Neural progenitor cell (in vitro differentiated cells): ENCODE data around the gene SPATA24. TPM values are rescaled to one million over a fixed set of nuclear protein-coding genes. Genes with fewer than 3 reads are reported as not detected.

ENCODE experiments used
- DNase-seq: peaks from one replicate; pipeline ENCODE4 v3.0.0-alpha.2; 2016; ENCODE audit warnings: low spot score
- H2AFZ ChIP-seq: fragments of 200-600 bp; sonication (generic); replicated peaks from 2 replicates; pipeline ENCODE4 v1.6.1; 2016; ENCODE audit warnings: antibody characterized with exemption
- H3F3A ChIP-seq: fragments of 200-600 bp; sonication (generic); 2 replicates; pipeline ENCODE4 v1.6.1; 2016; ENCODE audit warnings: antibody characterized with exemption, low read depth
- H3K27ac ChIP-seq: fragments of 200-600 bp; sonication (generic); 2 replicates; pipeline ENCODE4 v1.5.1; 2016; ENCODE audit warnings: mild to moderate bottlenecking
- H3K27me3 ChIP-seq: fragments of 200-600 bp; sonication (generic); 2 replicates; pipeline ENCODE4 v1.6.1; 2016; ENCODE audit warnings: mild to moderate bottlenecking, moderate library complexity
- H3K36me3 ChIP-seq: fragments of 200-600 bp; sonication (generic); 2 replicates; pipeline ENCODE4 v1.5.1; 2016
- H3K4me1 ChIP-seq: fragments of 200-600 bp; sonication (generic); 2 replicates; pipeline ENCODE4 v1.6.1; 2016; ENCODE audit warnings: mixed run types
- H3K4me2 ChIP-seq: fragments of 200-600 bp; sonication (generic); 2 replicates; pipeline ENCODE4 v1.6.1; 2016
- H3K4me3 ChIP-seq: fragments of 200-600 bp; sonication (generic); 2 replicates; pipeline ENCODE4 v1.5.1; 2016
- H3K79me2 ChIP-seq: fragments of 200-600 bp; sonication (generic); 2 replicates; pipeline ENCODE4 v1.6.1; 2016; ENCODE audit warnings: low read depth
- H3K9ac ChIP-seq: fragments of 200-600 bp; sonication (generic); 2 replicates; pipeline ENCODE4 v1.6.1; 2016
- H3K9me3 ChIP-seq: fragments of 200-600 bp; sonication (generic); 2 replicates; pipeline ENCODE4 v1.5.1; 2016; ENCODE audit warnings: low read depth
- H4K20me1 ChIP-seq: fragments of 200-600 bp; sonication (generic); 2 replicates; pipeline ENCODE4 v1.6.1; 2016; ENCODE audit warnings: low read depth
- H3K27ac Mint-ChIP-seq: 3 replicates; pipeline ENCODE4 v1.8.0; 2021; ENCODE audit warnings: mixed read lengths
- H3K27me3 Mint-ChIP-seq: 2 replicates; pipeline ENCODE4 v1.8.0; 2022; ENCODE audit warnings: low read depth, mild to moderate bottlenecking, inconsistent platforms, moderate library complexity, mixed read lengths; ENCODE audit not compliant: insufficient read depth
- H3K36me3 Mint-ChIP-seq: 3 replicates; pipeline ENCODE4 v1.8.0; 2021; ENCODE audit warnings: mixed read lengths
- H3K4me1 Mint-ChIP-seq: 3 replicates; pipeline ENCODE4 v1.8.0; 2021; ENCODE audit warnings: mixed read lengths
- H3K4me3 Mint-ChIP-seq: 3 replicates; pipeline ENCODE4 v1.8.0; 2021; ENCODE audit warnings: mild to moderate bottlenecking, moderate library complexity, mixed read lengths
- H3K9me3 Mint-ChIP-seq: 3 replicates; pipeline ENCODE4 v1.8.0; 2020; ENCODE audit warnings: mixed read lengths
- EZH2 ChIP-seq: fragments of 200-600 bp; sonication (generic); IDR thresholded peaks from 2 replicates; pipeline ENCODE4 v1.6.1; 2017; ENCODE audit warnings: antibody characterized with exemption, mild to moderate bottlenecking, moderate library complexity
- EZH2phosphoT487 ChIP-seq: fragments of 200-600 bp; sonication (generic); IDR thresholded peaks from 2 replicates; pipeline ENCODE4 v1.6.1; 2017; ENCODE audit warnings: antibody characterized with exemption
- total RNA-seq: library from RNA; depleted of rRNA; stranded (reverse); fragments of >200 nt; gene quantifications from 2 replicates; pipeline ENCODE4 v1.2.3, GENCODE V29; 2015; ENCODE audit warnings: low replicate concordance
- TF ChIP-seq, protein P1 (sequence below): fragments of 200-600 bp; sonication (generic); IDR thresholded peaks from 2 replicates; pipeline ENCODE4 v1.5.1; 2017; ENCODE audit warnings: antibody characterized with exemption, mild to moderate bottlenecking

The SPATA24 gene
- total RNA-seq, 1 donor from 2014 or later = 15.2 TPM

DNA sequence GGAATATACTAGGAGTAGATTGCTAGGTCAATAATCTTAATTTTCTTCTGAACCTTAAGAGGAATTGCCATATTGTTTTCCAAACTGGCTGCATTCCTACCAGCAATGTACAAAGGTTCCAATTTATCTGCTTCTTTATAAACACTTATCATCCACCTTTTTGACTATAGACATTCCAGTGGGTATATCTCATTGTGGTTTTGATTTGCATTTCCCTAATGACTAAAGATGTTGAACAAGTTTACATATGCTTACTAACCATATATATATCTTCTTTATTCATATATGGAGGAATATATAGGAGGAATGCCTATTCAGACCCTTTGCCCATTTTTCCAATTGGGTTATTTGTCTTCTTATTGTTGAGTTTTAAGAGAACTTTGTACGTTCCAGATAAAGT lies 27.8 kb upstream of the SPATA24 start:
- no peaks in the 10 kb centered on the region for H3K27me3 ChIP-seq
- no peaks in the 10 kb centered on the region for H3K27me3 Mint-ChIP-seq

GRCh38 chr5:139430015-139430414 lies 26.1 kb upstream of the SPATA24 start:
- H3K4me1 ChIP-seq = no peaks in the 10 kb centered on the region
- H3K9ac ChIP-seq = no peak overlapping the region
- DNase-seq = no peak
- H3K27ac ChIP-seq = no peak overlapping the region
- H3K4me3 Mint-ChIP-seq = no peak overlapping the region
- no peak overlapping the region for H3K27ac Mint-ChIP-seq
- H3K4me3 ChIP-seq = no peak overlapping the region
- H3K9me3 Mint-ChIP-seq = no peaks in the 10 kb centered on the region
- no peaks in the 10 kb centered on the region for H3K36me3 ChIP-seq
- H3K79me2 ChIP-seq = no peaks in the 10 kb centered on the region
- no peaks in the 10 kb centered on the region for H3K27me3 Mint-ChIP-seq
- H3F3A ChIP-seq = no peaks in the 10 kb centered on the region
- H4K20me1 ChIP-seq = no peaks in the 10 kb centered on the region
- H3K9me3 ChIP-seq = no peaks in the 10 kb centered on the region
- H3K27me3 ChIP-seq = no peaks in the 10 kb centered on the region
- no peak overlapping the region for H2AFZ ChIP-seq
- H3K4me1 Mint-ChIP-seq = no peaks in the 10 kb centered on the region
- peaks cover 8% of the 10 kb centered on the region for H3K36me3 Mint-ChIP-seq
- no peak for TF ChIP-seq EZH2
- TF ChIP-seq, protein P1, sequence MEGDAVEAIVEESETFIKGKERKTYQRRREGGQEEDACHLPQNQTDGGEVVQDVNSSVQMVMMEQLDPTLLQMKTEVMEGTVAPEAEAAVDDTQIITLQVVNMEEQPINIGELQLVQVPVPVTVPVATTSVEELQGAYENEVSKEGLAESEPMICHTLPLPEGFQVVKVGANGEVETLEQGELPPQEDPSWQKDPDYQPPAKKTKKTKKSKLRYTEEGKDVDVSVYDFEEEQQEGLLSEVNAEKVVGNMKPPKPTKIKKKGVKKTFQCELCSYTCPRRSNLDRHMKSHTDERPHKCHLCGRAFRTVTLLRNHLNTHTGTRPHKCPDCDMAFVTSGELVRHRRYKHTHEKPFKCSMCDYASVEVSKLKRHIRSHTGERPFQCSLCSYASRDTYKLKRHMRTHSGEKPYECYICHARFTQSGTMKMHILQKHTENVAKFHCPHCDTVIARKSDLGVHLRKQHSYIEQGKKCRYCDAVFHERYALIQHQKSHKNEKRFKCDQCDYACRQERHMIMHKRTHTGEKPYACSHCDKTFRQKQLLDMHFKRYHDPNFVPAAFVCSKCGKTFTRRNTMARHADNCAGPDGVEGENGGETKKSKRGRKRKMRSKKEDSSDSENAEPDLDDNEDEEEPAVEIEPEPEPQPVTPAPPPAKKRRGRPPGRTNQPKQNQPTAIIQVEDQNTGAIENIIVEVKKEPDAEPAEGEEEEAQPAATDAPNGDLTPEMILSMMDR = no peak
- TF ChIP-seq EZH2phosphoT487 = no peak
- no peak overlapping the region for H3K4me2 ChIP-seq

More for the DNA sequence above, 27.8 kb upstream of the SPATA24 start:
- no peaks in the 10 kb centered on the region for H3F3A ChIP-seq
- Mint-ChIP-seq H3K27ac (no peak overlapping the region), H3K4me1 (no peaks in the 10 kb centered on the region), H3K4me3 (no peak overlapping the region), H3K9me3 (no peaks in the 10 kb centered on the region), H3K36me3 (peaks cover 8% of the 10 kb centered on the region)
- H3K4me1 ChIP-seq = no peaks in the 10 kb centered on the region
- peaks cover 4% of the 10 kb centered on the region for H3K36me3 ChIP-seq
- no peak overlapping the region for H3K9ac ChIP-seq
- no peak overlapping the region for H2AFZ ChIP-seq
- H3K79me2 ChIP-seq = no peaks in the 10 kb centered on the region
- no peak overlapping the region for H3K4me3 ChIP-seq
- no peak overlapping the region for H3K4me2 ChIP-seq
- H3K27ac ChIP-seq = no peak overlapping the region
- TF ChIP-seq EZH2 (no peak), EZH2phosphoT487 (no peak)
- TF ChIP-seq, protein P1 = no peak
- H4K20me1 ChIP-seq = no peaks in the 10 kb centered on the region
- no peaks in the 10 kb centered on the region for H3K9me3 ChIP-seq
- DNase-seq = no peak

- Mint-ChIP-seq H3K4me3 (no peak overlapping the region), H3K9me3 (no peaks in the 10 kb centered on the region), H3K36me3 (peaks cover 25% of the 10 kb centered on the region), H3K4me1 (peaks cover 4% of the 10 kb centered on the region), H3K27ac (no peak overlapping the region), H3K27me3 (no peaks in the 10 kb centered on the region)
- H3K27ac ChIP-seq = no peak overlapping the region
- peaks cover 6% of the 10 kb centered on the region for H3K4me1 ChIP-seq
- no peaks in the 10 kb centered on the region for H3K36me3 ChIP-seq
- no peaks in the 10 kb centered on the region for H3K79me2 ChIP-seq
- H4K20me1 ChIP-seq = no peaks in the 10 kb centered on the region
- H3K9ac ChIP-seq = no peak overlapping the region
- no peak for DNase-seq
- H3K27me3 ChIP-seq = no peaks in the 10 kb centered on the region
- H3F3A ChIP-seq = peaks cover 6% of the 10 kb centered on the region
- no peak overlapping the region for H2AFZ ChIP-seq
- no peak overlapping the region for H3K4me2 ChIP-seq
- TF ChIP-seq EZH2phosphoT487 (no peak), EZH2 (no peak)
- TF ChIP-seq, protein P1 = no peak
- H3K9me3 ChIP-seq = no peaks in the 10 kb centered on the region
- H3K4me3 ChIP-seq = no peak overlapping the region
These were observed 22.5 kb upstream of the SPATA24 start for GRCh38 chr5:139426203-139426885.
